ENCODE data around the gene ODF2L.

- TF ChIP-seq CTCF (IDR thresholded peaks at IDR 0.05) = no peak
- TF ChIP-seq POLR2A (IDR thresholded peaks at IDR 0.05) = no peak
These were observed 14.9 kb downstream of the ODF2L start for GRCh38 chr1:86381223-86381622.

Data from testis (tissue), 2 donors.